Measurements from ENCODE around the gene SEMA5B.

Gene SEMA5B, protein sequence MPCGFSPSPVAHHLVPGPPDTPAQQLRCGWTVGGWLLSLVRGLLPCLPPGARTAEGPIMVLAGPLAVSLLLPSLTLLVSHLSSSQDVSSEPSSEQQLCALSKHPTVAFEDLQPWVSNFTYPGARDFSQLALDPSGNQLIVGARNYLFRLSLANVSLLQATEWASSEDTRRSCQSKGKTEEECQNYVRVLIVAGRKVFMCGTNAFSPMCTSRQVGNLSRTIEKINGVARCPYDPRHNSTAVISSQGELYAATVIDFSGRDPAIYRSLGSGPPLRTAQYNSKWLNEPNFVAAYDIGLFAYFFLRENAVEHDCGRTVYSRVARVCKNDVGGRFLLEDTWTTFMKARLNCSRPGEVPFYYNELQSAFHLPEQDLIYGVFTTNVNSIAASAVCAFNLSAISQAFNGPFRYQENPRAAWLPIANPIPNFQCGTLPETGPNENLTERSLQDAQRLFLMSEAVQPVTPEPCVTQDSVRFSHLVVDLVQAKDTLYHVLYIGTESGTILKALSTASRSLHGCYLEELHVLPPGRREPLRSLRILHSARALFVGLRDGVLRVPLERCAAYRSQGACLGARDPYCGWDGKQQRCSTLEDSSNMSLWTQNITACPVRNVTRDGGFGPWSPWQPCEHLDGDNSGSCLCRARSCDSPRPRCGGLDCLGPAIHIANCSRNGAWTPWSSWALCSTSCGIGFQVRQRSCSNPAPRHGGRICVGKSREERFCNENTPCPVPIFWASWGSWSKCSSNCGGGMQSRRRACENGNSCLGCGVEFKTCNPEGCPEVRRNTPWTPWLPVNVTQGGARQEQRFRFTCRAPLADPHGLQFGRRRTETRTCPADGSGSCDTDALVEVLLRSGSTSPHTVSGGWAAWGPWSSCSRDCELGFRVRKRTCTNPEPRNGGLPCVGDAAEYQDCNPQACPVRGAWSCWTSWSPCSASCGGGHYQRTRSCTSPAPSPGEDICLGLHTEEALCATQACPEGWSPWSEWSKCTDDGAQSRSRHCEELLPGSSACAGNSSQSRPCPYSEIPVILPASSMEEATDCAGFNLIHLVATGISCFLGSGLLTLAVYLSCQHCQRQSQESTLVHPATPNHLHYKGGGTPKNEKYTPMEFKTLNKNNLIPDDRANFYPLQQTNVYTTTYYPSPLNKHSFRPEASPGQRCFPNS

DNA sequence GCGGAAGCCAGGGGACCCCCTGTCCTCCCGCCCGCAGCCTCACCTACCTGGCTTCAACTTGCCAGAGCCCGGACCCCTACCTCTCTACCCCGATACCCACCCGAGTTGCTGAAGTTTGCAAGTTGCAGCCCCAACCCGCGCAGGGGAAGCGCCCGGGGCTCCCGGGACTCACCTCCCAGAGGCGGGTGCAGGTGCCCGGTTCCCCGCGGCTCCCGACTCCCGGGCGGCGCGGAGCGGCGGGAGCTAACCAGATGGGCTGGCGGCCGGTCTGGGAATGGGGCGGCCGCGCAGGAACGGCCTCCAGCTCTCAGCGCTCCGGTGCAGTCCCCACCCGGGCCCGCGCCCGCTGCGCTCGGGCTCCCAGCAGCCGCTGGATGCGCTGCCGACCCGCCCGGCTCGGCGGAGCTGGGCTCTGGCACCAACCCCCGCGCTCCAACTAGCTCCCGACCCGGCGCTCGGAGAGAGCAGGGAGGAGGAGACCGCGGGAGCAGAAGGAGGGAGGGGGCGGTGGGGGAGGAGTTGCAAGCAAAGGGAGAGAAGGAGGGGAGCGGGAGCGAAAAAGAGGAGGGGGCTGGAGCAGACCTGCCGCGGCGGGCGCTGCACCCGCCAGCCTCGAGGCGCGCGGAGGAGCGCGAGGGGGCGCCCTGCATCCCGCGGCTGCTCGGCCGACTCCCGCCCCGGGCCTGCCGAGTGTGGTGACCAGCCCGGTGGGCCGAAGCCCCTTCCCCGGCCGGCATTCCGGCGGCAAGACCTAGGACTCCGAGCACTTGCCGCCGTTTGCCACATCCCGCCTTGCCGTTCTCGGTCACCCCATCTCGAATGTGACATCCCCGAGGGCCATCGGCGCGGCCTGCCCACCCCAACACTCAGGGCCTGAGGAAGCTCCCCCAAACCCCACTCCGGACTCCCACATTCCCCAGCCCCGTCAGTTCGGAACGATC lies at the start of gene SEMA5B:
Gene SEMA5B, minus strand, starts transcription at position 472 of the 941 bp plus-strand sequence. CDS start 66,500 bp downstream, outside the sequence.
- peak; percentile 81 for DNase-seq (ENCODE audit: low read depth, low spot score)

DNA sequence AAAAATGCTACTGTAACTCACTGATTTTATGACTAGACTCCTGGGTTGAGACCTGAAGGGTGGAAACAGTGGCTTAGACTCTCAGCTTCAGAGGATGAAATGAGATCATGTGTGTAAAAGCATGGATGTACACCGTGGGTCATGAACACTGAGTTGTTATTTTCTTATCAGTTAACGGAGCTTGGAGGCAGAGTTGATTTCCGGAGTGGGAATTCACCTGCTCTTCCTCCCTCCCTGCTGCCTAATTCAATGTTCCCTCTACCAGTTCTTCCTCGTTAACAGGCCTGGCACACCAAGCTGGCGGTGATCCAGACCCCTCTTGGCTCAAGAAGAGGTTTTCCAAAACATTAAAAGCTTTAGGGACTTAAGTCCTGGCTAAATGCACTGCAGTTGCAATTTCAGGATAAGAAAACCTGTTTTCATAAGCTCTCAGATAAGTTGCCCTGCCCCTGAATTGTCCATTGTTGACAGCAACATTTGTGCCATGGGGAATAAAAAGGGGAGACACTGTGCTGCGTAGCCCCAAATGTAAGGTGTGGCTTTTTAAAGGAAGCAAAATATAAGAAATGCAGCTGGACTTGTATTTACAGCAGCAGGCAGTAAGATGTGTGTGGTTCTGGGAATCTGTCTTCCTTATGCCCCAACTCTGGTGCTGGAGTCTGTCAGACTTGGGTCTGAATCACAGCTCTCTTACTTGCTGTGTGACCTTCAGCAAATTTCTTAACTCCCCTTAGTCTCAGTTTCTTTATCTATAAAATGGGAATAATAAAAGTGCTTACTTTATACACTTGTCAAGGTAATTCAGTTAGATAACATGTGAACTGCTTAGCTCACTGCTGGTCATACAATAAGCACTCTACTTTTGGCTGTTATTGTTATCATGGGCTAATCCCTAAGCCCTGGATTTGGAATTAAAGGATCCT lies 49.2 kb upstream of the SEMA5B start:
- Histone ChIP-seq H3K27me3 (ENCODE audit: insufficient read depth, insufficient read length) (no peaks in the 10 kb centered on the region), H3K4me3 (ENCODE audit: insufficient read length, low read depth) (no peak overlapping the region), H3K9me3 (ENCODE audit: insufficient read depth, low read length) (no peaks in the 10 kb centered on the region), H3K4me1 (ENCODE audit: insufficient read depth, insufficient read length) (peaks cover under 1% of the 10 kb centered on the region), H3K36me3 (ENCODE audit: insufficient read depth, insufficient read length, low read length) (peaks cover 17% of the 10 kb centered on the region), H3K9ac (ENCODE audit: insufficient read length, low read depth) (no peak overlapping the region)
- TF ChIP-seq ZNF274 (IDR thresholded peaks at IDR 0.05; ENCODE audit: low read depth, low read length) (no peak), YY1 (IDR thresholded peaks at IDR 0.05; ENCODE audit: insufficient read depth, insufficient read length) (no peak), SUZ12 (IDR thresholded peaks at IDR 0.05; ENCODE audit: extremely low read depth, insufficient read depth, insufficient read length) (no peak)
- DNase-seq (ENCODE audit: low read depth, low spot score) = no peak

More for the DNA sequence above, at the start of gene SEMA5B:
- no peaks in the 10 kb centered on the region for H3K36me3 ChIP-seq (ENCODE audit: insufficient read depth, insufficient read length, low read length)
- peak within 1 kb of the TSS; percentile 87 for H3K9ac ChIP-seq (ENCODE audit: insufficient read length, low read depth)
- H3K9me3 ChIP-seq (ENCODE audit: insufficient read depth, low read length) = no peaks in the 10 kb centered on the region
- TF ChIP-seq SUZ12 (IDR thresholded peaks at IDR 0.05; ENCODE audit: extremely low read depth, insufficient read depth, insufficient read length) = no peak
- TF ChIP-seq ZNF274 (IDR thresholded peaks at IDR 0.05; ENCODE audit: low read depth, low read length) = no peak
- TF ChIP-seq YY1 (IDR thresholded peaks at IDR 0.05; ENCODE audit: insufficient read depth, insufficient read length) = no peak
- peaks cover 65% of the 10 kb centered on the region for H3K27me3 ChIP-seq (ENCODE audit: insufficient read depth, insufficient read length)
- H3K4me3 ChIP-seq (ENCODE audit: insufficient read length, low read depth) = peak within 1 kb of the TSS; percentile 73
- peaks cover 1% of the 10 kb centered on the region for H3K4me1 ChIP-seq (ENCODE audit: insufficient read depth, insufficient read length)

DNA sequence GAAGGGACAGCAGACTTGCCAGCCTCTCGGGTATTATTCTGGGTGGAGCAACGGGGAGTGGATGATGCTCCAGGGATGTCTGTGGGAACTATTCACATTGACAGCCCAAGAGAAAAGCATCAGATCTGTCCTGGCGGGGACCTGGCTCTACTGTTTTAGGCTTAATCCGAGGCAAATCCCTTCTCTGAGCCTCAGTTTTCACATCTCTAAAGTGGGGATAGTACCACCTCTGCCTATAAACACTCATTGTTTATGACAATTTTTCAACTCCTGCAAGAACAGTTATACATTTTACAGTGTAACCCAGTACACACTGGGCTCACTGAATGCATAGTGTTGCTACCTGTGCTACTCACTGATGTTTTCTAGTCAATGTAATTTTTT lies 48.5 kb upstream of the SEMA5B start:
- peaks cover 2% of the 10 kb centered on the region for H3K4me1 ChIP-seq (ENCODE audit: insufficient read depth, insufficient read length)
- H3K4me3 ChIP-seq (ENCODE audit: insufficient read length, low read depth) = no peak overlapping the region
- H3K9me3 ChIP-seq (ENCODE audit: insufficient read depth, low read length) = no peaks in the 10 kb centered on the region
- H3K27me3 ChIP-seq (ENCODE audit: insufficient read depth, insufficient read length) = no peaks in the 10 kb centered on the region
- H3K9ac ChIP-seq (ENCODE audit: insufficient read length, low read depth) = no peak overlapping the region
- DNase-seq (ENCODE audit: low read depth, low spot score) = no peak
- peaks cover 22% of the 10 kb centered on the region for H3K36me3 ChIP-seq (ENCODE audit: insufficient read depth, insufficient read length, low read length)
- TF ChIP-seq SUZ12 (IDR thresholded peaks at IDR 0.05; ENCODE audit: extremely low read depth, insufficient read depth, insufficient read length) = no peak
- TF ChIP-seq YY1 (IDR thresholded peaks at IDR 0.05; ENCODE audit: insufficient read depth, insufficient read length) = no peak
- TF ChIP-seq ZNF274 (IDR thresholded peaks at IDR 0.05; ENCODE audit: low read depth, low read length) = no peak

DNA sequence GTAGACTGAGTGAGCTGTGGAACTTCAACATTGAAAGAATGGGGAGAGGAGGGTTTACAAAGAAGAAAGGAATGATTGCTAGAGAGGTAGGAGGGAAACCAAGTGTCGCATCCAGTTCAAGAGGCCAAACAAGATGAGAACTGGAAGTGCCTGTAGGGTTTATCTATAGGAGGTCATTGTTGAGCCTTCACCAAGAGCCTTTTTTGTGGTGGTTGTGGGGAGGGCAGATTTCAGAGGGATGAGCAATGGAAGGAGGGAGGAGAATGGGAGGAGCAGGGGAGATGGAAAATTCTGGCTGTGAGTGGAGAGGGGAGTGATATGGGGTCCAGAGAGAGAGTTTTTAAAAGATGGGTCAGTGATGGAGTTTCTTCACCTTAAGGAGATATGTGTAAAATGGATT lies 47.8 kb upstream of the SEMA5B start:
- Histone ChIP-seq H3K4me3 (ENCODE audit: insufficient read length, low read depth) (no peak overlapping the region), H3K9ac (ENCODE audit: insufficient read length, low read depth) (no peak overlapping the region), H3K36me3 (ENCODE audit: insufficient read depth, insufficient read length, low read length) (peaks cover 25% of the 10 kb centered on the region), H3K9me3 (ENCODE audit: insufficient read depth, low read length) (no peaks in the 10 kb centered on the region), H3K27me3 (ENCODE audit: insufficient read depth, insufficient read length) (no peaks in the 10 kb centered on the region), H3K4me1 (ENCODE audit: insufficient read depth, insufficient read length) (peaks cover 6% of the 10 kb centered on the region)
- no peak for TF ChIP-seq SUZ12 (IDR thresholded peaks at IDR 0.05; ENCODE audit: extremely low read depth, insufficient read depth, insufficient read length)
- DNase-seq (ENCODE audit: low read depth, low spot score) = peak; percentile 23

DNA sequence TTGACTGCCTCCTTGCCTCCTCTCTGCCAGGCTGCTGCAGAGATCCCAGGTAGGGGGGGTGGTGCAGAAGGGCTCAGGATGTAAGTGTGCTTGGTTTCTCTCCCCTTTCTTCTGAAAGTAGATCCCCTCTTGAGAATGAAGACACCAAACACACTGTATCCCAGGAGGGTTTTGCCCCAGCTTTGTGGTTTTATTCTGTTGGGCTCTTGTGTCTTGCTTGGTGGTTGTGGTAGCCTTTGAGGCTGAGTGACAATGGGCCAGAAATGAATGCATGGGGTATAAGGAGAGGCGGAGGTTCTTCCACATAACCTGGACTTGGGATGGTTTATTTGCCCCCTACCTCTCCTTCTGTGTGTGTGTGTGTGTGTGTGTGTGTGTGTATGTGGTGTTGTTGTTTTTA lies 45.0 kb upstream of the SEMA5B start:
- H3K9me3 ChIP-seq (ENCODE audit: insufficient read depth, low read length) = no peaks in the 10 kb centered on the region
- H3K4me1 ChIP-seq (ENCODE audit: insufficient read depth, insufficient read length) = peaks cover 6% of the 10 kb centered on the region
- H3K9ac ChIP-seq (ENCODE audit: insufficient read length, low read depth) = no peak overlapping the region
- H3K27me3 ChIP-seq (ENCODE audit: insufficient read depth, insufficient read length) = no peaks in the 10 kb centered on the region
- H3K36me3 ChIP-seq (ENCODE audit: insufficient read depth, insufficient read length, low read length) = peaks cover 31% of the 10 kb centered on the region
- no peak for DNase-seq (ENCODE audit: low read depth, low spot score)
- no peak overlapping the region for H3K4me3 ChIP-seq (ENCODE audit: insufficient read length, low read depth)
- no peak for TF ChIP-seq YY1 (IDR thresholded peaks at IDR 0.05; ENCODE audit: insufficient read depth, insufficient read length)
- TF ChIP-seq ZNF274 (IDR thresholded peaks at IDR 0.05; ENCODE audit: low read depth, low read length) = no peak
- no peak for TF ChIP-seq SUZ12 (IDR thresholded peaks at IDR 0.05; ENCODE audit: extremely low read depth, insufficient read depth, insufficient read length)

Measured in NT2/D1 (cell line).